Measurements from ENCODE around the gene LSAMP. TPM values are rescaled to one million over a fixed set of nuclear protein-coding genes. Genes with fewer than 3 reads are reported as not detected.

LSAMP gene
- total and polyA plus RNA-seq, 2 experiments from 2014 or later: 2.0 to 2.9 TPM

DNA sequence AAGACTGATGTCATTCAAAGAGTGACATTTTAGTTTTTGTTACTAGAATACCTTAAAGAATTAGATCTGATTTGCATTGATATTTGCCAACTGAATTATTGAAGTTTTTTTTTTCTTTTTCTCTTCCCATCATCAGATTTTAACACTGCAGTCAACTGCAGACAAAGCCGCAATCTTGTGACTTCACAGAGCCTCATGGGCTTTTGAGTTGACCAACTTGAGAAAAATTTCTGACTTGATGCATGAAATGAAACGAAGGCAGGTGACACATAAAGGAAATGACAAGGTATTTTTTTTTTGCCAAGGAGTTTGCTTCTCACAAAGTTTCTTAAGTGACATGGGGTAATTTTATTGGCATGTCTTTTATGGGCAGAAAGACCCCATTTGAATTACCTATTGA, 438.3 kb downstream of the LSAMP start:
- Histone ChIP-seq H3K79me2 (replicated peaks; ENCODE audit: insufficient read depth) (no peaks in the 10 kb centered on the region), H3K9me2 (ENCODE audit: insufficient read depth) (no peaks in the 10 kb centered on the region), H3K27me3 (ENCODE audit: insufficient read depth) (no peaks in the 10 kb centered on the region), H3K27ac (ENCODE audit: low read depth) (no peak overlapping the region), H3K36me3 (ENCODE audit: insufficient read depth) (no peaks in the 10 kb centered on the region), H3K4me1 (ENCODE audit: insufficient read depth) (peaks cover 12% of the 10 kb centered on the region; the same call in 1 of the 2 replicates), H4K20me1 (replicated peaks; ENCODE audit: insufficient read depth) (no peaks in the 10 kb centered on the region), H3F3A (replicated peaks; ENCODE audit: low read depth) (no peaks in the 10 kb centered on the region), H2AFZ (no peak overlapping the region), H3K4me3 (no peak overlapping the region), H3K4me2 (no peak overlapping the region)
- no peak overlapping the region for H3K4me3 Mint-ChIP-seq
- ATAC-seq (no peak), DNase-seq (ENCODE audit: low spot score) (no peak)
- H3K27me3 Mint-ChIP-seq (ENCODE audit: insufficient read depth, low read depth, poor library complexity): peaks cover 4% of the 10 kb centered on the region
- no peaks in the 10 kb centered on the region for H3K36me3 Mint-ChIP-seq (ENCODE audit: low read depth)
- H3K27ac Mint-ChIP-seq: no peak overlapping the region
- TF ChIP-seq, protein P1, sequence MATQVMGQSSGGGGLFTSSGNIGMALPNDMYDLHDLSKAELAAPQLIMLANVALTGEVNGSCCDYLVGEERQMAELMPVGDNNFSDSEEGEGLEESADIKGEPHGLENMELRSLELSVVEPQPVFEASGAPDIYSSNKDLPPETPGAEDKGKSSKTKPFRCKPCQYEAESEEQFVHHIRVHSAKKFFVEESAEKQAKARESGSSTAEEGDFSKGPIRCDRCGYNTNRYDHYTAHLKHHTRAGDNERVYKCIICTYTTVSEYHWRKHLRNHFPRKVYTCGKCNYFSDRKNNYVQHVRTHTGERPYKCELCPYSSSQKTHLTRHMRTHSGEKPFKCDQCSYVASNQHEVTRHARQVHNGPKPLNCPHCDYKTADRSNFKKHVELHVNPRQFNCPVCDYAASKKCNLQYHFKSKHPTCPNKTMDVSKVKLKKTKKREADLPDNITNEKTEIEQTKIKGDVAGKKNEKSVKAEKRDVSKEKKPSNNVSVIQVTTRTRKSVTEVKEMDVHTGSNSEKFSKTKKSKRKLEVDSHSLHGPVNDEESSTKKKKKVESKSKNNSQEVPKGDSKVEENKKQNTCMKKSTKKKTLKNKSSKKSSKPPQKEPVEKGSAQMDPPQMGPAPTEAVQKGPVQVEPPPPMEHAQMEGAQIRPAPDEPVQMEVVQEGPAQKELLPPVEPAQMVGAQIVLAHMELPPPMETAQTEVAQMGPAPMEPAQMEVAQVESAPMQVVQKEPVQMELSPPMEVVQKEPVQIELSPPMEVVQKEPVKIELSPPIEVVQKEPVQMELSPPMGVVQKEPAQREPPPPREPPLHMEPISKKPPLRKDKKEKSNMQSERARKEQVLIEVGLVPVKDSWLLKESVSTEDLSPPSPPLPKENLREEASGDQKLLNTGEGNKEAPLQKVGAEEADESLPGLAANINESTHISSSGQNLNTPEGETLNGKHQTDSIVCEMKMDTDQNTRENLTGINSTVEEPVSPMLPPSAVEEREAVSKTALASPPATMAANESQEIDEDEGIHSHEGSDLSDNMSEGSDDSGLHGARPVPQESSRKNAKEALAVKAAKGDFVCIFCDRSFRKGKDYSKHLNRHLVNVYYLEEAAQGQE (IDR thresholded peaks at IDR 0.05; ENCODE audit: unreplicated experiment): no peak
- no peak for TF ChIP-seq JUNB (IDR thresholded peaks at IDR 0.05; ENCODE audit: unreplicated experiment)
- TF ChIP-seq NANOG (IDR thresholded peaks at IDR 0.05; ENCODE audit: borderline replicate concordance): no peak
- TF ChIP-seq CTCF (conservative IDR thresholded peaks at IDR 0.05; ENCODE audit: low read depth in 2 of 2): no peak
- no peak for TF ChIP-seq ETS1 (IDR thresholded peaks at IDR 0.05)
- TF ChIP-seq ZNF114 (CRISPR knock-in tag; IDR thresholded peaks at IDR 0.05): no peak
- TF ChIP-seq CREB1 (CRISPR knock-in tag; IDR thresholded peaks at IDR 0.05; ENCODE audit: low read depth): no peak
- TF ChIP-seq EZH2phosphoT487 (IDR thresholded peaks at IDR 0.05; ENCODE audit: unreplicated experiment): no peak
- peaks cover 18% of the 10 kb centered on the region; the same call in 2 of the 3 replicates for H3K4me1 Mint-ChIP-seq
- H3K9me3 Mint-ChIP-seq: no peaks in the 10 kb centered on the region

- Histone ChIP-seq H3K4me3 (no peak overlapping the region), H3K79me2 (replicated peaks; ENCODE audit: insufficient read depth) (no peaks in the 10 kb centered on the region), H3K27me3 (ENCODE audit: insufficient read depth) (no peaks in the 10 kb centered on the region), H4K20me1 (replicated peaks; ENCODE audit: insufficient read depth) (no peaks in the 10 kb centered on the region), H3F3A (replicated peaks; ENCODE audit: low read depth) (no peaks in the 10 kb centered on the region), H3K4me1 (ENCODE audit: insufficient read depth) (peaks cover 12% of the 10 kb centered on the region; the same call in 1 of the 2 replicates), H3K4me2 (no peak overlapping the region), H3K9me2 (ENCODE audit: insufficient read depth) (no peaks in the 10 kb centered on the region), H3K36me3 (ENCODE audit: insufficient read depth) (no peaks in the 10 kb centered on the region), H2AFZ (no peak overlapping the region), H3K27ac (ENCODE audit: low read depth) (no peak overlapping the region)
- no peaks in the 10 kb centered on the region for H3K36me3 Mint-ChIP-seq (ENCODE audit: low read depth)
- peaks cover 18% of the 10 kb centered on the region; the same call in 2 of the 3 replicates for H3K4me1 Mint-ChIP-seq
- H3K4me3 Mint-ChIP-seq: no peak overlapping the region
- H3K27me3 Mint-ChIP-seq (ENCODE audit: insufficient read depth, low read depth, poor library complexity): peaks cover 4% of the 10 kb centered on the region
- TF ChIP-seq STAT1 (IDR thresholded peaks at IDR 0.05; ENCODE audit: unreplicated experiment): no peak
- H3K27ac Mint-ChIP-seq: no peak overlapping the region
- no peak for DNase-seq (ENCODE audit: low spot score)
- ATAC-seq: no peak
- H3K9me3 Mint-ChIP-seq: no peaks in the 10 kb centered on the region
Observed at GRCh38 chr3:116005404-116005803, 439.9 kb downstream of the LSAMP start.
